Mucosa of stomach (tissue), 1 donor: ENCODE results near the gene TBC1D25.
"Not testable (repeated sequence)": the region's sequence is repeated elsewhere in the genome, so short reads cannot be mapped to it uniquely, and the experiment has no call there.

Experiments used
- H3K27me3 ChIP-seq: one replicate; pipeline ENCODE4 v1.7.0; 2013; ENCODE audit warnings: mild to moderate bottlenecking, low read length; ENCODE audit not compliant: control insufficient read depth, insufficient read depth
- H3K36me3 ChIP-seq: one replicate; pipeline ENCODE4 v1.7.0; 2013; ENCODE audit warnings: low read length; ENCODE audit not compliant: control insufficient read depth, insufficient read depth
- H3K4me1 ChIP-seq: one replicate; pipeline ENCODE4 v1.7.0; 2013; ENCODE audit warnings: mild to moderate bottlenecking, low read length; ENCODE audit not compliant: control insufficient read depth, insufficient read depth
- H3K4me3 ChIP-seq: one replicate; pipeline ENCODE4 v1.7.0; 2013; ENCODE audit warnings: low read length
- H3K9ac ChIP-seq: one replicate; pipeline ENCODE4 v1.7.0; 2013; ENCODE audit warnings: mild to moderate bottlenecking, low read length, moderate library complexity
- H3K9me3 ChIP-seq: one replicate; pipeline ENCODE4 v1.7.0; 2013; ENCODE audit warnings: mild to moderate bottlenecking, low read length, moderate library complexity; ENCODE audit not compliant: control insufficient read depth
- donor health status: Pancreatic carcinoma.

TBC1D25 gene

GRCh38 chrX:48540480-48540879 is 966 bp downstream of the TBC1D25 start:
- no peaks in the 10 kb centered on the region for H3K36me3 ChIP-seq
- no peaks in the 10 kb centered on the region for H3K9me3 ChIP-seq
- H3K9ac ChIP-seq, result peak overlapping the region; percentile 80
- no peaks in the 10 kb centered on the region for H3K4me1 ChIP-seq
- H3K4me3 ChIP-seq, result peak overlapping the region; percentile 8
- no peaks in the 10 kb centered on the region for H3K27me3 ChIP-seq

GRCh38 chrX:48541140-48541814 is 1.8 kb downstream of the TBC1D25 start:
- Histone ChIP-seq H3K9me3 (no peaks in the 10 kb centered on the region), H3K36me3 (no peaks in the 10 kb centered on the region), H3K27me3 (no peaks in the 10 kb centered on the region), H3K4me3 (no peak overlapping the region), H3K4me1 (no peaks in the 10 kb centered on the region), H3K9ac (no peak overlapping the region)

DNA sequence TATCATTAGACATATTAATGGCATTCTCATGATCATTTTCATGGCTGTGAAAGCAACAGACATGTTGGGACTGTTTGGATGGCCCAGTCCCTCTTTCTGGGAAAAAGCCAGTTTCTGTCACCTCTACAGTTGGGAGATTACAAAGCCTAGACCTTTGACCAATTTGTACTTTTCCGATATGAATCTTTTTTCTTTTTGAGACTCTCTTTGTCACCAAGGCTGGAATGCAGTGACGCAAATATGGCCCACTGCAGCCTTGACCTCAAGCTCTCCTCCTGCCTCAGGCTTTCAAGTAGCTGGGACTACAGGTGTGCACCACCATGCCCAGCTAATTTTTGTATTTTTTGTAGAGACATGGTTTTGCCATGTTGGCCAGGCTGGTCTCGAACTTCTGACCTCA is 9.4 kb downstream of the TBC1D25 start:
- H3K9ac ChIP-seq, result no peak overlapping the region
- no peaks in the 10 kb centered on the region for H3K36me3 ChIP-seq
- H3K9me3 ChIP-seq, result no peaks in the 10 kb centered on the region
- H3K4me1 ChIP-seq, result no peaks in the 10 kb centered on the region
- no peaks in the 10 kb centered on the region for H3K27me3 ChIP-seq
- no peak overlapping the region for H3K4me3 ChIP-seq

- H3K4me1 ChIP-seq, H3K36me3 ChIP-seq, H3K27me3 ChIP-seq, H3K9me3 ChIP-seq, H3K9ac ChIP-seq, H3K4me3 ChIP-seq: not testable (repeated sequence)
These were observed 16.3 kb downstream of the TBC1D25 start for GRCh38 chrX:48555731-48556325.

DNA sequence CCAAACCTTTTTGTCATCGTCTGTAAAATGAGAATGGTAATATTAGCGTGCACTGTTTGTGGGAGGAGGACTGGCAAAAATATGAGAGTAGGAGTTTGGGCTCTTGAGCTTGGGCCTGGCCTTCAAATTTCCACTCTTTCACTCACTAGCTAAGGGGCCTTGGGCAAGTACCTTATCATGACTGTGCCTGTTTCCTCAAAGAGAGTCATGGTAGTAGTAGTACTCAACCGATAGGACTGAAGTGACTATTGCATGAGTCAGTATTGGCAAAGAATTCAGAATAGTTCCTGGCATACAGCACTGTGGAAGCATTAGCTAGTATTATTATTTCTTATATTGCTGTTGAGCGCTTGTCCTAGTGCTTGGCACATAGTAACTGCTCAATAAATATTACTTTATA is 18.8 kb downstream of the TBC1D25 start:
- no peak overlapping the region for H3K4me3 ChIP-seq
- no peaks in the 10 kb centered on the region for H3K27me3 ChIP-seq
- no peaks in the 10 kb centered on the region for H3K36me3 ChIP-seq
- H3K4me1 ChIP-seq, result no peaks in the 10 kb centered on the region
- H3K9me3 ChIP-seq, result no peaks in the 10 kb centered on the region
- H3K9ac ChIP-seq, result no peak overlapping the region

GRCh38 chrX:48559636-48560035 is 20.1 kb downstream of the TBC1D25 start:
- Histone ChIP-seq H3K27me3 (no peaks in the 10 kb centered on the region), H3K4me1 (no peaks in the 10 kb centered on the region), H3K4me3 (no peak overlapping the region), H3K9ac (no peak overlapping the region), H3K9me3 (no peaks in the 10 kb centered on the region), H3K36me3 (no peaks in the 10 kb centered on the region)

DNA sequence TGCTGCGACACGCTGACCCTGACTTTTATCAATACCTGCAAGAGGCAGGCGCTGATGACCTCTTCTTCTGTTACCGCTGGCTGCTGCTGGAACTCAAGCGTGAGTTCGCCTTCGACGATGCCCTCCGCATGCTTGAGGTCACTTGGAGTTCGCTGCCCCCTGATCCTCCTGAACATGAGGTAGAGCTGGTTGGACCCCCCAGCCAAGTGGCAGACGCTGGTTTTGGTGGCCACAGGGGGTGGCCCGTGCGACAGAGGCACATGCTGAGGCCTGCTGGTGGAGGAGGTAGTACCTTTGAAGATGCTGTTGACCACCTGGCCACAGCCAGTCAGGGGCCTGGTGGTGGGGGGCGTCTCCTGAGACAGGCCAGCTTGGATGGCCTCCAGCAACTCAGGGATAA is 20.5 kb downstream of the TBC1D25 start:
- Histone ChIP-seq H3K4me1 (no peaks in the 10 kb centered on the region), H3K36me3 (no peaks in the 10 kb centered on the region), H3K9ac (no peak overlapping the region), H3K9me3 (no peaks in the 10 kb centered on the region), H3K27me3 (no peaks in the 10 kb centered on the region), H3K4me3 (no peak overlapping the region)

- Histone ChIP-seq H3K4me3 (no peak overlapping the region), H3K27me3 (no peaks in the 10 kb centered on the region), H3K9me3 (no peaks in the 10 kb centered on the region), H3K4me1 (no peaks in the 10 kb centered on the region), H3K36me3 (no peaks in the 10 kb centered on the region), H3K9ac (no peak overlapping the region)
These were observed 21.2 kb downstream of the TBC1D25 start for GRCh38 chrX:48560681-48561080.

- H3K27me3 ChIP-seq, result no peaks in the 10 kb centered on the region
- no peaks in the 10 kb centered on the region for H3K9me3 ChIP-seq
- H3K9ac ChIP-seq, result no peak overlapping the region
- no peaks in the 10 kb centered on the region for H3K36me3 ChIP-seq
- no peak overlapping the region for H3K4me3 ChIP-seq
- peaks cover 3% of the 10 kb centered on the region for H3K4me1 ChIP-seq
These were observed 30.4 kb downstream of the TBC1D25 start for GRCh38 chrX:48569958-48570357.

GRCh38 chrX:48573690-48574269 is 34.3 kb downstream of the TBC1D25 start:
- Histone ChIP-seq H3K27me3 (no peaks in the 10 kb centered on the region), H3K4me3 (no peak overlapping the region), H3K4me1 (peaks cover 15% of the 10 kb centered on the region), H3K36me3 (peaks cover 8% of the 10 kb centered on the region), H3K9me3 (no peaks in the 10 kb centered on the region), H3K9ac (peak overlapping the region; percentile 96)

GRCh38 chrX:48574270-48575266 is 35.1 kb downstream of the TBC1D25 start, which contains the start of gene RBM3:
TSS of gene RBM3 (plus strand) at chrX:48574484. CDS start at chrX:48575181, 697 bp downstream.
- Histone ChIP-seq H3K36me3 (peaks cover 8% of the 10 kb centered on the region), H3K4me1 (peaks cover 15% of the 10 kb centered on the region)

More at GRCh38 chrX:48574270-48575266, 35.1 kb downstream of the TBC1D25 start, which contains the start of gene RBM3:
- Histone ChIP-seq H3K27me3 (no peaks in the 10 kb centered on the region), H3K9ac (peak within 1 kb of the TSS; percentile 96), H3K9me3 (no peaks in the 10 kb centered on the region), H3K4me3 (peak within 1 kb of the TSS; percentile 82)
